GM21528 (cell line): ENCODE measurements around the gene RGS7.
"Not testable (repeated sequence)": the region's sequence is repeated elsewhere in the genome, so short reads cannot be mapped to it uniquely, and the experiment has no call there.

ENCODE experiments used
- ATAC-seq: cut with Tn5 transposase; IDR thresholded peaks from one replicate; pipeline ENCODE4 v1.9.1; 2021; ENCODE audit warnings: mild to moderate bottlenecking, moderate library complexity; ENCODE audit not compliant: unreplicated experiment, low FRiP score

RGS7 gene

DNA sequence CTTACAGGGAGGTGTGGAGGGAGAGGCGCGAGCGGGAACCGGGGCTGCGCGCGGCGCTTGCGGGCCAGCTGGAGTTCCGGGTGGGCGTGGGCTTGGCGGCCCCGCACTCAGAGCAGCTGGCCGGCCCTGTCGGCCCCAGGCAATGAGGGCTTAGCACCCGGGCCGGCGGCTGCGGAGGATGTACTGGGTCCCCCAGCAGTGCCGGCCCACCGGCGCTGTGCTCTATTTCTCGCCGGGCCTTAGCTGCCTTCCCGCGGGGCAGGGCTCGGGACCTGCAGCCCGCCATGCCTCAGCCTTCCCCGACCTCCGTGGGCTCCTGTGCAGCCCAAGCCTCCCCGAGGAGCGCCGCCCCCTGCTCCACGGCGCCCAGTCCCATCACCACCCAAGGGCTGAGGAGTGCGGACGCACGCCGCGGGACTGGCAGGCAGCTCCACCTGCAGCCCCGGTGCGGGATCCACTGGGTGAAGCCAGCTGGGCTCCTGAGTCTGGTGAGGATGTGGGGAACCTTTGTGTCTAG lies 594.5 kb downstream of the RGS7 start:
- ATAC-seq: not testable (repeated sequence)

DNA sequence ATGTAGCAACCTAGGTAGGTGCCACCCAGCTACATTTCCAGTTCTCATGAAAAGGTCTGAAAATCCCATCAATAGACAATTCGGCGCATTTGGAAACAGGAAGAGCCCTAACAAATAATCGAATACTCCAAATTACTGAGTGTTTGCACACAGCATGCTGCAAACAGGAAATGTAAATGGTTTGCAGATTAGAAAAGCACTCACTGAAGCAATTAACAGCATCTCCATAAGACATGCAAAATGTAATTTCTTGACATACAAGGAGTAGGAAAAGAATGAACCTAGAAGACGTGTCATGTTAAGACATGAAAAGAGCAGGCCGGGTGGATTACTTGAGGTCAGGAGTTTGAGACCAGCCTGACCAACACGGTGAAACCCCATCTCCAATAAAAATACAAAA lies 598.2 kb downstream of the RGS7 start:
- ATAC-seq: not testable (repeated sequence)

DNA sequence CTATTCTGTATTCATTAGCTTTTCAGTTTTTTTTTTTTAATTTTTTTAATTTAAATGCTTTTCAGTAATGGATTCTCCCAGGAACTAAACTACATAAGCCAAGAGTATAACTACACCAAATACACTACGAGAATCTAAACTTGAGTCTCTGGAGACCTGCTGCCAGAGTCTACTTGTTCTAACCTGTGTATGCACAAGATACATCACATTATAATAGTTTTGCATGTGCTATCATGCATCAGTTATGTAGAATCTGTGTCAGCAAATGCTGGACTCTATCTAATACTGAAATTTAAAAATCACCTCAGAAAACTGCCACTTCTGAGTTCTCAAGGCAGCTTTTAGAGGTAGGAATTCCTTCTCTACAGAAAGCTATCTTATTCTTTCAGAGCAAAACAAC lies 598.7 kb downstream of the RGS7 start:
- no peak for ATAC-seq

DNA sequence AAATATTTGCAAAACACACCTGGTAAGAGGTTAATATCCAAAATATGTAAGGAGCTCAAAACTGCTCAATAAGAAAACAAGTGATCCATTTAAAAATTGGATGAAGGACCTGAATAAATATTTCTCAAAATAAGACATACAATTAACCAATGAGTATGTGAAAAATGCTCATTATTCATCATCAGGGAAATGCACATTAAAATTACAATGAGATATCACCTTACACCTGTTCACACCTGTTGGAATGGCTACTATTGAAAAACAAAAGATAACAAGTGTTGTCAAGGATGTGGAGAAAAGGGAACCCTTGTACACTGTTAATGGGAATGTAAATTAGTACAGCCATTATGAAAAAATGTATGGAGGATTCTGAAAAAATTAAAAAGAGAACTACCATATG lies 609.1 kb downstream of the RGS7 start:
- ATAC-seq: no peak

DNA sequence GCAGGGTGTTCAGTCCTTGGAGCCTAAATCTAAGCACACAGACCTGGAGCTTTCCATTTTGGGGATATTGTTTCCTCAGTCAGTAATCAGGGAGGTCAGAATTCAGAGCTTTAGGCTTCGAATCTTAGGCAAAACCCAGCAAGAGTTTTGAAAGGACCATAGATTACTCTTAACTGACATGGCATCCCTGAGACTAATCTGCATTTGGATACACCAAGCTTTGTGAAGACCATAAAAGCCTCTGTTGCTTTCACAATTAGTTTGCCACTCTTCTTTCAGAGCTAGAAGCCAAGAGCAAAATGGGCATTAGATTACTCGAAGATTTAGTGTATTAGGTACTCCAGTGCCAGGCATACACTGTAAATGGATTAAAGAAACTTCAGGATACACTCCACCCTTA lies 613.3 kb downstream of the RGS7 start:
- ATAC-seq: no peak

DNA sequence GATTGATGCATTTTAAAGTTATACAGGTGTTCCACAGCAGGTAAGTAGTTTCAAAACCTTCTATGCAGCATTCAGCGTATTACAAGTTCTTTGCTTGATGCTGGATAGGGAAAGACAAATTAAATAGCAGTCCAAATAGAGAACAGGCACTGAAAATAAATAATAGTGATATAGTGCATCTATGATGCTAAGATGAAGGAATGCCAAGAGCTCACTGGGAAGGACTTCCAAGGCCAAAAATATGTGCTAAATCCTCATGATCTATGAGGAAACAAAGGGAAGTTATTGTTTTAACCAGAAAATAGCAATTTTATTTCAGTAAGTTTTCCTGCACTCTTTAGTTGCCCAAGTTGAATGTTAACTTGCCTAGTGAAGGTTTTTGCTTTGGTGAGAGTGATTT lies 617.3 kb downstream of the RGS7 start:
- no peak for ATAC-seq

DNA sequence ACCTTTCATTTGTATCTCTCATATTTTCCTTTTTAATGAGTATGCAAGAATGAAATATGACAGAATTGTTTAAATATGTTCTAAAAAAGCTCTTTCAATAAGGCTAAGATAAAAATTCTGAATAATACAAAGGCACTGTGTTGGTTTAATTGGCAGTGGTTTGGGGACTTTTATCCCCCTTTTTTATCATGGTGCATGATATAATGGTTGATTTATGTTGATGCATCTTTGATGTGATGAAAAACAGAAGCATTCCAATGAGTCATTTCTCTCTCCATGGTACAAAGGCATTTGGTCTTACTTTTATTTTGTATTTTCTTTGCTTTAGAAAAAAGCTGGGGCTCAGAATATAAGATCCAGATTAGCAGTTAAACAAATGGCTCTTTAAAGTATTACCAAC lies 617.9 kb downstream of the RGS7 start:
- no peak for ATAC-seq

DNA sequence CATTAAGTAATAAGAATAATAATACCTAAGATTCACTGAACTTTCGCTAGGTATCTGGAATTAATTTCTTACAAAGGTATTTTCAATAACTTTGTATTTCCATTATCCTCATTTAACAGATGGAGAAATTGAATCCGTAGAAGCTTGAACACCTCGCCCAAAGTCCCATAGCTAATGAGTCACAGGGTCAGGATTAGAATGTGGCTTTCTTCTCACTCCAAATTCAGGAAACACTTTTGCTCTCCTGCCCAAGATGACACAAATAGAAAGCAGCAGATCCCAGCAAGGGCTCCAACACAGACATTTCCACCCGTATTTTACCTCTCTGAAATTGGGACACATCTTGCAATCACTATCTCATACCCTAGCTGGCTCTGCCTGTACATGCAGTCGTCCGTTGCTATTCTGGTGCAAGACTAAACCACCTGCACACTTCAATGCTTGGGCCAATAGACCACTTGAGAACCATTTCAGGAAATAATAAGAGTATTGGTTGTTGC lies 619.2 kb downstream of the RGS7 start:
- ATAC-seq: no peak

DNA sequence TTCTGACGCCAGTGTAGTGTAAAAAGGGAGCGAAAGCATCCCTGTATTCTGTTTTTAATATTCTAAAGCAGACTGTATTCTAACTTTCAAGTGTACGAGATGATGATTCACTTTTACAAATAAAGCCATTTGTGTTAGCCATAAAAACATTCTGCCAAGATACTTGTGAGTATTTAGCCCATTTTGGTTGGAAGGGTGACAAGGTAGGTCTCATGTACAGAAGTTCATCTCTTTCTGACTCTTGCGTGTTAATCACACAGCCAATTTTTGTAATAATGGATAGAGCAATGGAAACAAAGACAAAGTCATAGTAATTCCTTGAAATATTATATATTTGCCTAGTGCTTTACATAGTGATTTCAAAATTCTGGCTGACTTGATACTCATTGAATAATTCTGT lies 619.7 kb downstream of the RGS7 start:
- no peak for ATAC-seq

DNA sequence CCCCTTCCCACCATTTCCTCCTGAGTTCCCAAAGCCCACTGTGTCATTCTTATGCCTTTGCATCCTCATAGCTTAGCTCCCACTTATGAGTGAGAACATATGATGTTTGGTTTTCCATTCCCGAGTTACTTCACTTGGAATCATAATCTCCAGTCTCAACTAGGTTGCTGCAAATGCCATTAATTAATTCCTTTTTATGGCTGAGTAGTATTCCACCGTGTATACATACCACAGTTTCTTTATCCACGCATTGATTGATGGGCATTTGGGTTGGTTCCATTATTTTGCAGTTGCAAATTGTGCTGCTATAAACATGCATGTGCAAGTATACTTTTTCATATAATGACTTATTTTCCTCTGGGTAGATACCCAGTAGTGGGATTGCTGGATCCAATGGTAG lies 622.3 kb downstream of the RGS7 start:
- not testable (repeated sequence) for ATAC-seq

DNA sequence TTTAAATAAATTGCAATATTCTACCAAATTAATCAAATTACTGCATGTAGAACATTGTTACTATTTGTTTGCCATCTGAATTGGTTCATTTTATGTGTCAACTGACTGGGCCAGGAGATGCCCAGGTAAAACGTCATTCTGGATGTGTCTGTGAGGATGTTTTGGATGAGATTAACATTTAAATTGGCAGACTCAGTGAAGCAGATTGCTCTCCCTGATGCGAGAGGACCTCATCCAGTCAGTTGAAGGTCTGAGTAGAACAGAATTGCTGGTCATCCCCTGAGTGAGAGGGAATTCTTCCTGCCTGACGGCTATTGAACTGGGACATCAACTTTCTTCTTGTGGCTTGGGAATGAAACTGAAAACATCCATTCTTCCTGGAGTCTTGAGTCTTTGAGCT lies 623.0 kb downstream of the RGS7 start:
- ATAC-seq: no peak

DNA sequence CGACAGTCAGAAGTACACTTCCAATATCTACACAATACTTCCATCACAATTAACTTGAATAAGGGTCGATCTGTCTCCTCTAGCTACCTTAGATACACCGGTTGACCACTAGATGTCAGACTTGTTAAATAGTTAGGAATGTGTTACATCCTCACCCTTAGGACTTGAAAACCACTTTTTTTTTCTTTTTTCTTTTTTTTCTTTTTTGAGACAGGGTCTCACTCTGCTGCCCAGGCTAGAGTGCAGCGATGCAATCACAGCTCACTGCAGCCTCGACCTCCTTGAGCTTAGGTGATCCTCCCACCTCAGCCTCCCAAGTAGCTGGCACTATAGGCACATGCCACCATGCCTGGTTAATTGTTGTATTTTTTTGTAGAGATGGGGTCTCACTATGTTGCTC lies 624.6 kb downstream of the RGS7 start:
- peak; percentile 93 for ATAC-seq
